Endothelial cell of umbilical vein (primary cell): ENCODE data around the gene ELAVL1. TPM values are rescaled to one million over a fixed set of nuclear protein-coding genes. Genes with fewer than 3 reads are reported as not detected.

Experiments
- BruUV-seq: library from RNA; stranded (reverse); fragments of 400-500 nt; replicated peaks from 2 replicates; lab custom pipeline; 2021; lab: Mats Ljungman, UMichigan
- CTCF ChIA-PET: fragments of 300-600, 350-600 bp; sonication (Branson Sonifier 250); formaldehyde crosslinking; loops from one replicate; lab custom pipeline; 2021; ENCODE audit warnings: antibody characterized with exemption, inconsistent platforms; lab: Charles Lee
- POLR2A ChIA-PET: fragments of 300-600, 350-600 bp; sonication (Branson Sonifier 250); formaldehyde crosslinking; loops from one replicate; lab custom pipeline; 2021; ENCODE audit warnings: antibody characterized with exemption, inconsistent platforms; lab: Charles Lee
- DNase-seq: peaks from one replicate; pipeline ENCODE4 v3.0.0-alpha.2; 2011; ENCODE audit warnings: low read depth, low spot score
- FAIRE-seq: peaks from 2 replicates; lab custom pipeline; 2011; peaks lifted over from hg19 to GRCh38; lab: Jason Lieb, UNC
- H2AFZ ChIP-seq: 2 replicates; pipeline ENCODE4 v1.6.0; 2012; ENCODE audit warnings: low read depth, low read length, control low read depth, inconsistent platforms
- H3K27ac ChIP-seq: 2 replicates; pipeline ENCODE4 v1.5.1; 2011; ENCODE audit warnings: low read depth, mild to moderate bottlenecking, control low read depth, low read length, moderate library complexity; ENCODE audit not compliant: insufficient read depth
- H3K27me3 ChIP-seq, 2 experiments: 2 replicates each; pipeline versions ENCODE4 v1.6.0 to v1.6.1; 2011; ENCODE audit warnings: low read length in 2 of 2, mixed read lengths in 1 of 2; ENCODE audit not compliant: control insufficient read depth in 2 of 2, insufficient read depth in 2 of 2
- H3K36me3 ChIP-seq, 2 experiments: 2 replicates in 1 of 2; 3 replicates in 1 of 2; pipeline ENCODE4 v1.5.1; 2011; ENCODE audit warnings: low read length in 2 of 2, mild to moderate bottlenecking in 1 of 2, moderate library complexity in 1 of 2; ENCODE audit not compliant: control insufficient read depth in 2 of 2, insufficient read depth in 2 of 2; ENCODE audit errors: extremely low read depth in 1 of 2
- H3K4me1 ChIP-seq: 3 replicates; pipeline ENCODE4 v1.5.1; 2011; ENCODE audit warnings: mild to moderate bottlenecking, low read length; ENCODE audit not compliant: control insufficient read depth, insufficient read depth; ENCODE audit errors: extremely low read depth
- H3K4me2 ChIP-seq: 2 replicates; pipeline ENCODE4 v1.6.1; 2011; ENCODE audit warnings: low read length, control low read depth, mixed read lengths; ENCODE audit not compliant: insufficient read depth
- H3K4me3 ChIP-seq, 3 experiments: fragments of 200-600 bp in 1 of 3; sonication (generic), shearing (Covaris generic) in 1 of 3; replicated peaks in 1 of 3; 2 replicates each; pipeline ENCODE4 v1.5.1; 2011 to 2016; ENCODE audit warnings: control low read depth in 3 of 3, low read length in 3 of 3, mild to moderate bottlenecking in 2 of 3, inconsistent platforms in 1 of 3, low read depth in 1 of 3, moderate library complexity in 1 of 3; ENCODE audit not compliant: insufficient read depth in 1 of 3
- H3K79me2 ChIP-seq: 2 replicates; pipeline ENCODE4 v1.6.0; 2012; ENCODE audit warnings: low read length, inconsistent platforms; ENCODE audit not compliant: control insufficient read depth, insufficient read depth
- H3K9ac ChIP-seq: replicated peaks from 2 replicates; pipeline ENCODE3; 2011; ENCODE audit warnings: low read length, control low read depth; ENCODE audit not compliant: insufficient read depth; ENCODE audit errors: extremely low read depth
- H3K9me1 ChIP-seq: replicated peaks from 3 replicates; pipeline ENCODE4 v1.6.0; 2011; ENCODE audit warnings: mild to moderate bottlenecking, low read length; ENCODE audit not compliant: control insufficient read depth, insufficient read depth; ENCODE audit errors: extremely low read depth
- H3K9me3 ChIP-seq: replicated peaks from 2 replicates; pipeline ENCODE4 v1.5.1; 2012; ENCODE audit warnings: low read length, inconsistent platforms; ENCODE audit not compliant: control insufficient read depth, insufficient read depth
- H4K20me1 ChIP-seq: replicated peaks from 2 replicates; pipeline ENCODE3; 2011; ENCODE audit warnings: mild to moderate bottlenecking, low read length; ENCODE audit not compliant: control insufficient read depth, insufficient read depth; ENCODE audit errors: extremely low read depth
- EZH2 ChIP-seq: IDR thresholded peaks from 2 replicates; pipeline ENCODE4 v1.6.1; 2012; ENCODE audit warnings: borderline replicate concordance, low read depth, mild to moderate bottlenecking, moderate library complexity, low read length, inconsistent platforms; ENCODE audit not compliant: severe bottlenecking
- FOS ChIP-seq: IDR thresholded peaks from 2 replicates; pipeline ENCODE4 v1.6.1; 2011; ENCODE audit warnings: mild to moderate bottlenecking, low read length, moderate library complexity, borderline replicate concordance; ENCODE audit not compliant: insufficient read depth
- GATA2 ChIP-seq: IDR thresholded peaks from 2 replicates; pipeline ENCODE4 v1.7.0; 2011; ENCODE audit warnings: low read depth, mild to moderate bottlenecking, moderate library complexity, mixed read lengths, low read length; ENCODE audit not compliant: insufficient read length, insufficient read depth
- JUN ChIP-seq: IDR thresholded peaks from 2 replicates; pipeline ENCODE4 v1.6.1; 2011; ENCODE audit warnings: borderline replicate concordance, low read depth; ENCODE audit not compliant: insufficient read length, insufficient read depth
- MYC ChIP-seq: IDR thresholded peaks from one replicate; pipeline ENCODE4 v1.6.1; 2011; ENCODE audit warnings: mild to moderate bottlenecking, low read depth, low read length
- POLR2A ChIP-seq: IDR thresholded peaks from 2 replicates; pipeline ENCODE4 v1.6.1; 2012; ENCODE audit warnings: low read depth, mild to moderate bottlenecking, control low read depth, low read length
- POLR2AphosphoS5 ChIP-seq: IDR thresholded peaks from 2 replicates; pipeline ENCODE4 v1.6.1; 2012; ENCODE audit warnings: low read depth, mild to moderate bottlenecking, control low read depth, low read length, moderate library complexity; ENCODE audit not compliant: insufficient read depth
- dilution Hi-C: fragments of 300-500 bp; cut with MboI; formaldehyde crosslinking; loops from one replicate; pipeline ENCODE4 v1.15.0; 2019; ENCODE audit warnings: low sequenced_read_pairs; ENCODE audit not compliant: extremely low pct_ligation_motif_present
- intact Hi-C: fragments of 100-400 bp; cut with micrococcal nuclease; formaldehyde crosslinking; loops from one replicate; pipeline ENCODE4 v1.10.0; 2022
- polyA plus RNA-seq, 4 experiments: library from polyadenylated mRNA; depleted of rRNA in 3 of 4; stranded (reverse) in 3 of 4; unstranded in 1 of 4; fragments of >200 nt; gene quantifications; 2 replicates each; pipeline versions ENCODE4 v1.2.1 to v1.2.3, GENCODE V29; 2011 to 2012; ENCODE audit warnings: missing spikeins in 1 of 4
- total RNA-seq: library from RNA; stranded (reverse); gene quantifications from 2 replicates; pipeline ENCODE4 v1.2.3, GENCODE V29; 2021
- TF ChIP-seq, protein P1 (sequence below): IDR thresholded peaks from 2 replicates; pipeline ENCODE4 v1.6.1; 2011; ENCODE audit not compliant: insufficient read depth, insufficient read length
- TF ChIP-seq, protein P2 (sequence below), 2 donors: IDR thresholded peaks; 1 replicate in 1 of 2; 2 replicates in 1 of 2; pipeline ENCODE4 v1.5.1; 2011; ENCODE audit warnings: low read length in 2 of 2, mild to moderate bottlenecking in 2 of 2, moderate library complexity in 2 of 2, control low read depth in 1 of 2, inconsistent platforms in 1 of 2, low read depth in 1 of 2; ENCODE audit not compliant: insufficient read depth in 1 of 2; ENCODE audit errors: extremely low read depth in 1 of 2

Gene ELAVL1
- total and polyA plus RNA-seq, 2 donors (not counting 3 experiments of a cell fraction or from before 2014, with no cell fraction given) = 46.8 to 134 TPM

DNA sequence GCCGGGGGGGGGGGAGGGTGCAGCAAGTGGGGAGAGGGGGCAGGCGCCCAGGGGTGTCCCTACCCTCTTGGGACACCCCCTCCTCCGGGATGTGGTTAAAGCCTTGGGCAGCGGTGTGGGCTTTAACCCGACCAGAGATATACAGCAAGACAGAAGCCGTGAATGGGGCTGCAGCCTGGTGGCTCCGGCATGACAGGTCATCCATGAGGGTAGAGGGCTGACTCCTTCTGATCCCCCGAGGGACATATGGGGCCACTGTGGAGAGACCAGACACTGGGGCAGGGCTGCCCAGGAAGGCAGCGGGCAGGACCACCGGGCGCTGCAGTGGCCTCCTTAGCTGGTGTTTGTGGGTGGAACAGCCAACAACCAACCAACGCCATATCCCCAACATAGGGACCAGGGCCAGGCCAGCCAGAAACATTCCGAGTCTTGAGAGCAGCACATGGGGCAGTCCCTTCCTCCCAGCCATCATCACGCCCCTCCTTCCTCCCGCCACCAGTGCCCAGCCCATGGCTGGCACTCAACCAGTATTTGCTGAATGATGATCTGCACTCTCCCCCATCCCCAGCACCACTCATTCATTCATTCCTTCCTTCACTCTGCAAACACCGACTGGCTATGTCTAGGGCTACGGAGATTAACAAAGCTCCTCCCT lies 18.2 kb downstream of the ELAVL1 start:
- H3K27ac ChIP-seq = no peak overlapping the region
- ChIA-PET POLR2A (no interaction called here), CTCF (interaction anchor here (1.1 to 3.5 kb wide), 5 partner anchors 14 to 43 kb away, joined by 3 to 15 read pairs (median 5); partner anchors contain the start of gene TIMM44)
- no peak overlapping the region for H3K4me2 ChIP-seq
- H3K36me3 ChIP-seq = peaks cover 15 to 55% of the 10 kb centered on the region in 2 experiments
- BruUV-seq = no TSS peak
- dilution Hi-C loops = no loop called here
- H3K9me3 ChIP-seq = no peaks in the 10 kb centered on the region
- H3K4me3 ChIP-seq = no peak overlapping the region
- no peak overlapping the region for H2AFZ ChIP-seq
- H3K4me1 ChIP-seq = peaks cover 8% of the 10 kb centered on the region
- H3K9ac ChIP-seq = no peak overlapping the region
- peaks cover under 1% of the 10 kb centered on the region for H4K20me1 ChIP-seq
- TF ChIP-seq MYC (no peak), POLR2AphosphoS5 (no peak), GATA2 (no peak), EZH2 (no peak), POLR2A (no peak), FOS (no peak), JUN (no peak)
- TF ChIP-seq, protein P1, sequence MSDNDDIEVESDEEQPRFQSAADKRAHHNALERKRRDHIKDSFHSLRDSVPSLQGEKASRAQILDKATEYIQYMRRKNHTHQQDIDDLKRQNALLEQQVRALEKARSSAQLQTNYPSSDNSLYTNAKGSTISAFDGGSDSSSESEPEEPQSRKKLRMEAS = no peak
- TF ChIP-seq, protein P2, sequence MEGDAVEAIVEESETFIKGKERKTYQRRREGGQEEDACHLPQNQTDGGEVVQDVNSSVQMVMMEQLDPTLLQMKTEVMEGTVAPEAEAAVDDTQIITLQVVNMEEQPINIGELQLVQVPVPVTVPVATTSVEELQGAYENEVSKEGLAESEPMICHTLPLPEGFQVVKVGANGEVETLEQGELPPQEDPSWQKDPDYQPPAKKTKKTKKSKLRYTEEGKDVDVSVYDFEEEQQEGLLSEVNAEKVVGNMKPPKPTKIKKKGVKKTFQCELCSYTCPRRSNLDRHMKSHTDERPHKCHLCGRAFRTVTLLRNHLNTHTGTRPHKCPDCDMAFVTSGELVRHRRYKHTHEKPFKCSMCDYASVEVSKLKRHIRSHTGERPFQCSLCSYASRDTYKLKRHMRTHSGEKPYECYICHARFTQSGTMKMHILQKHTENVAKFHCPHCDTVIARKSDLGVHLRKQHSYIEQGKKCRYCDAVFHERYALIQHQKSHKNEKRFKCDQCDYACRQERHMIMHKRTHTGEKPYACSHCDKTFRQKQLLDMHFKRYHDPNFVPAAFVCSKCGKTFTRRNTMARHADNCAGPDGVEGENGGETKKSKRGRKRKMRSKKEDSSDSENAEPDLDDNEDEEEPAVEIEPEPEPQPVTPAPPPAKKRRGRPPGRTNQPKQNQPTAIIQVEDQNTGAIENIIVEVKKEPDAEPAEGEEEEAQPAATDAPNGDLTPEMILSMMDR (IDR thresholded peaks at IDR 0.05; ENCODE audit: extremely low read depth in 1 of 2, insufficient read depth in 1 of 2, low read depth in 1 of 2, low read length in 2 of 2) = no peak
- H3K27me3 ChIP-seq = no peaks in the 10 kb centered on the region
- intact Hi-C loops = no loop called here
- DNase-seq = no peak
- H3K9me1 ChIP-seq = no peaks in the 10 kb centered on the region
- peaks cover 61% of the 10 kb centered on the region for H3K79me2 ChIP-seq
- peak; percentile 35 for FAIRE-seq
